HG02678 (cell line): Measurements from ENCODE around the gene TTC21A.
"Not testable (repeated sequence)": the region's sequence is repeated elsewhere in the genome, so short reads cannot be mapped to it uniquely, and the experiment has no call there.

Experiments used
- ATAC-seq: cut with Tn5 transposase; IDR thresholded peaks from one replicate; pipeline ENCODE4 v1.9.1; 2021; ENCODE audit warnings: mild to moderate bottlenecking, moderate library complexity; ENCODE audit not compliant: unreplicated experiment

TTC21A gene

GRCh38 chr3:39149498-39150147 lies 42.1 kb downstream of the TTC21A start:
- no peak for ATAC-seq

- ATAC-seq, result no peak
Measured at GRCh38 chr3:39150148-39150802, 42.8 kb downstream of the TTC21A start.

GRCh38 chr3:39150803-39151631 lies 43.5 kb downstream of the TTC21A start:
- ATAC-seq, result no peak

GRCh38 chr3:39153977-39154279 lies 46.4 kb downstream of the TTC21A start:
- no peak for ATAC-seq

- no peak for ATAC-seq
Measured at GRCh38 chr3:39154280-39155021, 47.0 kb downstream of the TTC21A start.

DNA sequence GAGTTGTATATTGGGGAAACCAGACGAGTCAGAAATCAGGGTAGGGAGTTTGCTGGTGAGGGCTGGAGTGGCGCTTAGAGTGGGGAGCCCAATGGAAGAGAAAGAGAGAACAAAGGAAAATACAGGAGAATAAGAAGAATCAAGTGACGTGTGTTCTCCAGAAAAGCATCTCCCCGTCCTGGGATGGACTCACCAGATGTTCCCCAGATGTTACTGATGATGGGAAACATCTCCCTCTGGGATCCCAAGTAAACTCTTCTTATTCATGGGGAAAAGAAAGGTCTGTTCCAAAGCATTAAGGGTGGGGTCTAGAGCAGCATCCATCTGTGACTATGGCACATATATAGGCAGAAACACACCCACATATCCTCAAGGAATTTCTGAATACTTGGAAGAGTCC lies 48.9 kb downstream of the TTC21A start:
- ATAC-seq, result no peak

DNA sequence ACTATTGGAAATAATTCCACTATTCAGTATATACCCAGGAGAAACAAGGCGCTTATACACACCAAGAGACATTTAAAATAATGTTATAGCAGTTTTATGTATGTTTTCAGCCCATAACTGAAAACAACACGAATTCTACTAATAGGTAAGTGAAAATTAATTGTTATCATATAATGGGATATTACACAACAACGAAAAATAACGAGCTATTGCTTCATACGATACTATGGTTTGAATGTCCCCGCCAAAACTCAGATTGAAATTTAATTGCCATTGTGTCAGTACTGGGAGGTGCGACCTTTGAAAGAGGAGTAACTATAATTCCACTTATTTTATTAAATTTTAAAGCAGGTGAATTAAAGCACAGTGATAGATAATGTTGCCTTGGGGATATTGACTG lies 49.9 kb downstream of the TTC21A start:
- no peak for ATAC-seq

DNA sequence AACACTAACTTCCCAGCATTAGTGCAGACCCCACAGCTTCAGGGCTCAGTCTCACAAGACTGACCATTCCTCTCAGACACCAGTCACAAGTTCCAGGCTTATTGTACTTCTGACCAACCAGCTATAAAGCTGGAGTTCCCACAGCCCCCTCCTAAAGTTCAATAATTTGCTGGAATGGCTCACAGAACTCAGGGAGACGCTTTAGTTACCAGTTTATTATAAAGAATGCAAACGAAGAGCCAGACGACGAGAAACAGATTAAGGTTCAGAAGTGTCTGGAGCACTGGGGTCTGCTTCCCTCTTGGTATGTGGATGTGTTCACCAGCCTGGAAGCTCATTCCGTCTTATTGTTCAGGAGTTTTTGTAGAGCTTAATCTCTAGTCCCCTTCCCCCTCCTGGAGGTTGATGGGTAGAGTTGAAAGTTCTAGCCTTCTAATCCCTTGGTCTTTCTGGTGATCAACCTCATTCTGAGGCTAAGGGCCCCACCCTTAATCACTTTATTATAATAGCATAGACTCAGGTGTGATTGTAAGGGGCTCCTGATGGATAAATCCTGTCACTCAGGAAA lies 50.8 kb downstream of the TTC21A start:
- no peak for ATAC-seq

- ATAC-seq, result no peak
Measured at GRCh38 chr3:39164414-39164813, 56.9 kb downstream of the TTC21A start.

DNA sequence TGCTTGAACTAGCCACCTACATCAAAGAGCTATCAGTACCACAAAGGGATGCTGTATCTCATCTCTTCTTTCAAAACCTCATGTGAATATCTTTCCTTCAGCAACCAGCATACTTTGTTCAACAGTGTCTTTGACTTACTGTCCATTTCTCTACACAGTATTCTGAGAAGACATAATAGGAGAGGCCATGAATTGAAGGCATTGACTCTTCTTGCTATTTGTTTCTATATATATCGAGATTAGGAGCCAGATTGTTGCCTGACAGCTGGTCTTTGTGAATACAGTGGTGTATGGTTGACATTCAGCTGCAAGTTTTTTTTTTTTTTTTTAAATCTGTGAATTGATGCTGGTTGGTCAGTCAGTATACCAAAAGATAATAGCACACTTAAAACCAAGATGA lies 58.0 kb downstream of the TTC21A start:
- ATAC-seq, result no peak

DNA sequence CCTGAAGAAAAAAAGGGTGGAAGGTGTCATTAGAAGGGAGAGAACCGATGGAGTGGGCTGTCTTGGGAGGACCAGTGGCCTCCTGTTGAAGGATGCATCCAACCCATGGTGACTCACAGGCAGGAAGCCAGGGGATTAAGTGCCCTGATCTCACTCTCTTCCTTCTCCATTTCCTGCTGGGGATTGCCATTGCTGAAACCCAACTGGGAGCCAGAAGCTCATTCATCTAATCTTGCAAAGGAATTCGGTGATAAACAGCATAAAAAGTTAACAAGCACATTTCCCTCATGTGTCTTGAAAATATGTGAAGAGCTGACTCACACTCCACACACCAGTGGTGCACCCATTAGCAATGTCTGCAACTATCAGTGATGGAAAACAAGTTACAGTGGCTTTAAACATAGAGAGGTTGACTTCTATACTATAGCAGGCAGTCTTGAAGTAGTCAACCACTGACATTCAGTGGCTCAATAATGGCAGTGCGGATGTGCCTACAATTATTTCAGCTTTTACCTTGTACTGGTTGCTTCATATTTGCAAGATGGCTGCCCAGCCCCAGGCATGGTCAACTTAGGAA lies 58.7 kb downstream of the TTC21A start:
- ATAC-seq, result no peak

DNA sequence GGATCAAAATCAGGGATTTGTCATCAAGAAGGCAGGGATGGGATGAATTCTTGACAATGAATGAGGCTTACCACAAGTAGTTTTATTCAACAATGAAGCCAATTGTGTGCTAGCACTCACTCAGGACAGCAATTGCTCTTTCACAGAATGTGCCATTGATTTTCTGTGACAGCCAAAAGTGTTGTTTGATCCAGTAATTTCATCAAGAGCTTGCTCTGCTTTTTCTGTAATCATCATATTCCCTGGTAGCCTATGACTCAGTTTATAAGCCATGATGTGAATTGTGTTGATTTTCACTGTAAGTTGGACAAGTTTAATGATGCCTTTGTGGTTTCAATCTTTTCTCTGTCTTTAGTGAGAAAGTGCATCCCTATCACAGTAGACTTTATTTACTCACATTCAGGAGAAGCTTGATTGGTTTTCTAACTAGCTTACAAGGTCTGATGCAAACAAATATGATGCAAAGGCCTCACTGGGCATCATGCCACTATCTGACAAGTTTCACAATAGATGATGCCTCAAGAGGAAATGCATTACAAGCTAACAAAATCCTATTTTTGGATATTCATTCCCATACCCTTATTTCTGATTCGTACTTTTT lies 59.6 kb downstream of the TTC21A start:
- ATAC-seq, result no peak

DNA sequence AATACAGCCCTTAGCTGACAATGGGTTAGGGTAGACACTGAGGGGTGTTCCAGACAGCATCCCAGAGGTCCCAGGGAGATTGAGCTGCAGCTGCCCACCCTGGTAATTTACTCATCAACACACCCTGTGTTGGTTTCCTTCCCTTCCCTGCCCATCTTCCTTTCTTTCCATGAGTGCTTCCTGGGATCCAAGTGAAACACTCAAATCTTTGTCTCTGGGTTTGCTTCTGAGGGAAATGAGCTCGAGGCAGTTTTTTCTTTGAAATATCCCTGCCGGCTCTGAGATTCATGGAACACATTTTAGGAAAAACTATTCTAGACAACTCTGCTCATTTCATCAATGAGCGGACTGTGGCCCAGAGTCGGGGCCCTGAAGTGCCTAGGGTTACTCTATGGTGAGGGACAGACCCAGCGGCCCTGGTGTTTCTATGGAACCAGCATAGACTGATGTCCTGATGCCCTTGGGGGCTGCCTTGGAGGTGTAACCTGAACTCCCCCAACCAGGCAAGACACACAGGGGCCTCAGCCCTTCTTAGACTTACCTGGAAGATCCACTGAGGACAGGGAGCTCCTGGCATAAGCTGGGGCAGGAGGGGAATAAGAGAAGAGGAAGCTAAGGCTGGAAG lies 60.8 kb downstream of the TTC21A start:
- no peak for ATAC-seq

DNA sequence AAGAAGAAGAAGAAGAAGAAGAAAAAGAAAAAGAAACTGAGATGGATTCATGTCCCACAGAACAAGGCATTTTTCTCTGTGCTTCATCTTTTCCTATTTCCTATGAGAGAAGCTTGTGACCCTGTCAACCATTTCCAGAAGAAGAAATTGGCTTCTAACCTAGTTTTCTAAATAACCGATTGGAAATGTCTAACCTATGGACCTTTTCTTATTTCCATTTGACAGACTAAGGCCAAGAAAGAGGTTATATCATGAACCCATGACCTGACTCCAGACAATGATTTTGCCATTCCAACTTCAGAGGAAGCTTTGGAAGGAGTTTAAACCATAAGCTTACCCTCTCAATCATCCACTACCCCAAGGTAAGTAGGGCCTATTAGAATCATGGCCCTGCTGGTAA lies 62.2 kb downstream of the TTC21A start:
- ATAC-seq, result no peak

- no peak for ATAC-seq
Measured at GRCh38 chr3:39170461-39170860, 63.0 kb downstream of the TTC21A start.

DNA sequence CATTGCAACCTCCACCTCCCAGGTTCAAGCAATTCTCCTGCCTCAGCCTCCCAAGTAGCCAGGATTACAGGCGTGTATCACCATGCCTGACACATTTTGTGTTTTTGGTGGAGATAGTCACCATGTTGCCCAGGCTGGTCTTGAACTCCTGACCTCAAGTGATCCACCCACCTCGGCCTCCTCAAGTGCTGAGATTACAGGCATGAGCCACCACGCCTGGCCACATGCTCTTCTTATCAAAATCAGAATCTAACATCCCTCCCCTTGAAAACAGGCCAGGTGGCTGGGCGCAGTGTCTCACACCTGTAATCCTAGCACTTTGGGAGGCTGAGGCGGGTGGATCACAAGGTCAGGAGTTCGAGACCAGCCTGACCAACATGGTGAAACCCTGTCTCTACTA lies 63.4 kb downstream of the TTC21A start:
- ATAC-seq, result not testable (repeated sequence)

DNA sequence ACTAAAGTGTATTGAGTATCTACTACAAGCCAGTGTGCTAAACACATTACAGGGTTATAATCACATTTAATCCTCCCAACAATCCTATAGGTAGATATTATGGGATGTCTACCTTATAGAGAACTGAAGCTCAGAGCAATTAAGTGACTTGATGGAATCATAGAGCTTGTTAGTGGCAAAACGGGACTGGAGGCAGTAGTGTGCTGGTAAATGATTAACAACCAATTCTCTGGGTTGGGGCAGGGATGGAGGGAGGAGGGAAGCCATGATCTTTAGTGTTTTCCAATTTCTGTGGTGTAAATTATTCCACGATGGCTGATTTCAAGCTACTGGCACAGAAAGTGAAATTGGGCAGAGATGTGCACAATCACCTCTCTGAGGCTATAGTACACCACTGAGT lies 64.4 kb downstream of the TTC21A start:
- no peak for ATAC-seq

- ATAC-seq, result no peak
Measured at GRCh38 chr3:39173318-39174125, 66.0 kb downstream of the TTC21A start.
